ENCODE measurements around the gene SCD5.

- no peak for TF ChIP-seq POLR2A (IDR thresholded peaks at IDR 0.05)
- no peak for TF ChIP-seq CTCF (IDR thresholded peaks at IDR 0.05)
Observed at GRCh38 chr4:82823062-82823461, 24.5 kb upstream of the SCD5 start.

Measured in Peyer's patch (tissue), 4 donors.